ENCODE data around the gene SERPINA5. TPM values are rescaled to one million over a fixed set of nuclear protein-coding genes. Genes with fewer than 3 reads are reported as not detected.
A peak's percentile ranks its signal among the peaks of the same experiment; 100 is the strongest.

Gene SERPINA5
- total and polyA plus RNA-seq, 2 of the 13 experiments (the other 11 are each of a cell fraction or from before 2014, with no cell fraction given): 449 to 498 TPM

GRCh38 chr14:94560751-94561655 lies 20.2 kb upstream of the SERPINA5 start, which contains the start of gene SERPINA4 (continued):
- TF ChIP-seq CHCHD3 (CRISPR knock-in tag; IDR thresholded peaks at IDR 0.05): no peak
- 0 out of 2 replicates have a peak, but pooled peaks have one; percentile 17 for TF ChIP-seq RBAK (CRISPR knock-in tag; IDR thresholded peaks at IDR 0.05)
- TF ChIP-seq ZNF878 (CRISPR knock-in tag; IDR thresholded peaks at IDR 0.05): no peak
- no peak for TF ChIP-seq ZNF678 (CRISPR knock-in tag; IDR thresholded peaks at IDR 0.05)
- no peak for TF ChIP-seq MXI1 (IDR thresholded peaks at IDR 0.05; ENCODE audit: borderline replicate concordance, low read depth, low read length)
- no peak for TF ChIP-seq TBX2 (CRISPR knock-in tag; IDR thresholded peaks at IDR 0.05; ENCODE audit: borderline replicate concordance)
- TF ChIP-seq CEBPG (CRISPR knock-in tag; IDR thresholded peaks at IDR 0.05): peak; percentile 7; the same call in 1 of the 2 replicates
- no peak for TF ChIP-seq HNRNPL (IDR thresholded peaks at IDR 0.05; ENCODE audit: low read depth, low read length)
- TF ChIP-seq CHD2 (IDR thresholded peaks at IDR 0.05; ENCODE audit: low read depth, low read length): no peak
- TF ChIP-seq POGZ (CRISPR knock-in tag; IDR thresholded peaks at IDR 0.05): peak; percentile 27; the same call in 1 of the 2 replicates
- TF ChIP-seq ZNF124 (CRISPR knock-in tag; IDR thresholded peaks at IDR 0.05): no peak
- TF ChIP-seq TOPORS (CRISPR knock-in tag; IDR thresholded peaks at IDR 0.05): no peak
- TF ChIP-seq ERF (CRISPR knock-in tag; IDR thresholded peaks at IDR 0.05): no peak
- TF ChIP-seq TFE3 (CRISPR knock-in tag; IDR thresholded peaks at IDR 0.05): no peak
- TF ChIP-seq NCOR1 (IDR thresholded peaks at IDR 0.05; ENCODE audit: borderline replicate concordance, low read length): no peak
- TF ChIP-seq SOX13 (IDR thresholded peaks at IDR 0.05): no peak
- TF ChIP-seq SOX13 (CRISPR knock-in tag; conservative IDR thresholded peaks at IDR 0.05 in 1 of 2, IDR thresholded peaks at IDR 0.05 in 1 of 2): no peak
- TF ChIP-seq, protein P1, sequence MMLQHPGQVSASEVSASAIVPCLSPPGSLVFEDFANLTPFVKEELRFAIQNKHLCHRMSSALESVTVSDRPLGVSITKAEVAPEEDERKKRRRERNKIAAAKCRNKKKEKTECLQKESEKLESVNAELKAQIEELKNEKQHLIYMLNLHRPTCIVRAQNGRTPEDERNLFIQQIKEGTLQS (CRISPR knock-in tag; IDR thresholded peaks at IDR 0.05): no peak
- TF ChIP-seq ZNF431 (CRISPR knock-in tag; IDR thresholded peaks at IDR 0.05; ENCODE audit: borderline replicate concordance, low read depth): no peak
- TF ChIP-seq, protein P2, sequence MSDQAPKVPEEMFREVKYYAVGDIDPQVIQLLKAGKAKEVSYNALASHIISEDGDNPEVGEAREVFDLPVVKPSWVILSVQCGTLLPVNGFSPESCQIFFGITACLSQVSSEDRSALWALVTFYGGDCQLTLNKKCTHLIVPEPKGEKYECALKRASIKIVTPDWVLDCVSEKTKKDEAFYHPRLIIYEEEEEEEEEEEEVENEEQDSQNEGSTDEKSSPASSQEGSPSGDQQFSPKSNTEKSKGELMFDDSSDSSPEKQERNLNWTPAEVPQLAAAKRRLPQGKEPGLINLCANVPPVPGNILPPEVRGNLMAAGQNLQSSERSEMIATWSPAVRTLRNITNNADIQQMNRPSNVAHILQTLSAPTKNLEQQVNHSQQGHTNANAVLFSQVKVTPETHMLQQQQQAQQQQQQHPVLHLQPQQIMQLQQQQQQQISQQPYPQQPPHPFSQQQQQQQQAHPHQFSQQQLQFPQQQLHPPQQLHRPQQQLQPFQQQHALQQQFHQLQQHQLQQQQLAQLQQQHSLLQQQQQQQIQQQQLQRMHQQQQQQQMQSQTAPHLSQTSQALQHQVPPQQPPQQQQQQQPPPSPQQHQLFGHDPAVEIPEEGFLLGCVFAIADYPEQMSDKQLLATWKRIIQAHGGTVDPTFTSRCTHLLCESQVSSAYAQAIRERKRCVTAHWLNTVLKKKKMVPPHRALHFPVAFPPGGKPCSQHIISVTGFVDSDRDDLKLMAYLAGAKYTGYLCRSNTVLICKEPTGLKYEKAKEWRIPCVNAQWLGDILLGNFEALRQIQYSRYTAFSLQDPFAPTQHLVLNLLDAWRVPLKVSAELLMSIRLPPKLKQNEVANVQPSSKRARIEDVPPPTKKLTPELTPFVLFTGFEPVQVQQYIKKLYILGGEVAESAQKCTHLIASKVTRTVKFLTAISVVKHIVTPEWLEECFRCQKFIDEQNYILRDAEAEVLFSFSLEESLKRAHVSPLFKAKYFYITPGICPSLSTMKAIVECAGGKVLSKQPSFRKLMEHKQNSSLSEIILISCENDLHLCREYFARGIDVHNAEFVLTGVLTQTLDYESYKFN (CRISPR knock-in tag; conservative IDR thresholded peaks at IDR 0.05): no peak
- TF ChIP-seq KAT7 (CRISPR knock-in tag; IDR thresholded peaks at IDR 0.05; ENCODE audit: borderline replicate concordance): no peak
